GM12865 (cell line): Measurements from ENCODE around the gene RNF44.

Source experiments
- DNase-seq: peaks from one replicate; pipeline ENCODE4 v3.0.0; 2010; ENCODE audit warnings: low read depth
- H3K4me3 ChIP-seq: 2 replicates; pipeline ENCODE4 v1.5.1; 2011; ENCODE audit warnings: mild to moderate bottlenecking, low read depth, low read length, control low read depth
- CTCF ChIP-seq: IDR thresholded peaks from 2 replicates; pipeline ENCODE4 v1.5.1; 2011; ENCODE audit warnings: low read length, control low read depth, low read depth, inconsistent platforms; ENCODE audit not compliant: insufficient read depth; ENCODE audit errors: missing control alignments

Gene RNF44

DNA sequence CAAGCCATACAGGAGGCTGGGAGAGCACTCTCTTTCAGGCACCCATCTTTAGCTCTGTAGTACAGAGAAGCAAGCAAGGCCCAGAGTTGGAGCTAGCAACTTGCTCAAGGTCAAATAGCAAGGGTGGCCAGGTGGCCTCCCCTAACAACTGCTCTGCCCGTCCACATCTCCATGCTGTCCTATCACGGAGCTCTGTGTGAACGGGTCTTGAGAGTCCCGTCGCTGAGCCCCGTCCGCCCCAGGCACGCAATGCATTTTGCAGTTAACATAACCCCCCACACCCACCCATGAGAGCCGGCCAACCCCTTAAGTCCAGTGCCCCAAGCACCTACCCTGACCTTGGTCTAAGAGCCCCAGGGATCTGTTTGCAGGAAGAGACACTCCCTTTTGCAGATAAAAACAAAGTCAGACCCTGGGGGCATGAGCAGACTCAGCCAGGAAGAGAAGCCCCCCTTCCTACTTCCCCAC lies 1.5 kb downstream of the RNF44 start:
- DNase-seq: peak; percentile 49
- H3K4me3 ChIP-seq: peak overlapping the region; percentile 76
- TF ChIP-seq CTCF: no peak

DNA sequence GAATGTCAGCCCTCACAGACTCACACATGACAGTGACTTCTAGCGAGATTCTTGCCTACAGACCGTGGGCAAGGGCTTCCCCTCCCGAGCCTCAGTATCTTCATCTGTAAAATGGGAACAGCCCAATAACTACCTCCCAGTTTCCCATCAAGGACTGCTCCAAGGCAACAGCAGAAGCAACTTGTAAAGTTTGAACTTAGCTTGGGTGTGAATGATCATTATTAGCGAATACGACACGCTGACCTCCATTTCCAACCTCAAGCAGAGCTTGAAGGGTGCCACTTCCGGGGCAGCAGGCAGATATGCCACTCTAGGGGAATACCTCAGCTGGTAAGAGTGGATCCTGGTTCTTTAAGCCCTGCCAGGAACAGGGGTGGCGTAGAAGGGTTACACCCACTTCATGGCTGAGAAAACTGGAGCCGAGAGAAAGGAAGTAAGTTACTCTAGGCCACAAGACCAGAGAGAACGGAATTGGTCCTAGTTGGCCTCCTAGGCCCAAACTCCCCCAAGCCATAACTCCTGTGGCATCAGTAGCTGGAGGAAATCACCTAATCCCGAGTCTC lies 2.0 kb downstream of the RNF44 start:
- TF ChIP-seq CTCF: no peak
- DNase-seq: peak; percentile 79
- peak overlapping the region; percentile 76 for H3K4me3 ChIP-seq

DNA sequence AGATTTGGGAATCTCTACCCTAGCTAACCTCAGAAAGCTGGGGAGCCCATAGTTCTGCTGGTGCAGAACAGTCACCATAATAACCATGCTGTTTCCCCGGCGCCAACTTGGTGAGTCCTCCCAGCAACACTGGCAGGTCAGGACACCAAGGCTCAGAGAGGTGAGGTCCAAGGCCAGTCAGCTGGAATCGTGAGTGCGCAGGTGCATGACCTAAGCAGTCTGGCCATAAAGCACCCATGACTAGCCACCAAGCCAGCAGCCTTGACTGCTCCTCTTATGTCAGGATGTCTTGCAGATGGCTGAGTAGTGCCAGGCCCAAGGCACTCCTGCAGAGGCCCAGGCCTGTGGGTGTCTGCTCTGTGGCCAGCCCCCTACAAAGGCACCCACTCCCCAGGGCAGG lies 2.6 kb downstream of the RNF44 start:
- peak overlapping the region; percentile 76 for H3K4me3 ChIP-seq
- peak; percentile 51 for DNase-seq
- no peak for TF ChIP-seq CTCF

GRCh38 chr5:176533894-176534611 lies 3.1 kb downstream of the RNF44 start:
- TF ChIP-seq CTCF: no peak
- H3K4me3 ChIP-seq: peak overlapping the region; percentile 76
- DNase-seq: peak; percentile 65

- no peak for DNase-seq
- no peak for TF ChIP-seq CTCF
- H3K4me3 ChIP-seq: peak overlapping the region; percentile 76
Measured at GRCh38 chr5:176533390-176533789, 3.8 kb downstream of the RNF44 start.

DNA sequence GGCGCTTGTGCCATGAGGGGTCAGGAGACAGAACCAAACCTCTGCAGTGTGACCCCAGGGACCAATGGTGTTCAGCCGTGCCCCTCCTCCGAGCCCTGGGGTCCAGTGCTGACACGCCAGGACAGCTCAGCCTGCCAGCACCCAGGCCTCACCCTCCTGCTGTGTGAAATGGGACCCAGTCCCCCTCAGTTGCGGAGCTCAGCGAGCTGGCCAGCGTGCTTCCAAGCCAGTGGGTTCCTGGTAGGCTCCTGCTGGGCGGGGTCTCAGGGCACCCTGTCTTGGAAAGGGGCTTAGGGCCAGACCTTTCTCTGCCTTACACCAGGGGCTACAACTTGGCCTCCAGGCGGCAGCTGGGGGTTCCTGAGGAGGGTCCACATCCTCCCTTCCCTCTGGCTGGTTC lies 4.4 kb downstream of the RNF44 start:
- TF ChIP-seq CTCF: no peak
- DNase-seq: no peak
- H3K4me3 ChIP-seq: no peak overlapping the region
